ENCODE results near the gene ZNF93.

DNA sequence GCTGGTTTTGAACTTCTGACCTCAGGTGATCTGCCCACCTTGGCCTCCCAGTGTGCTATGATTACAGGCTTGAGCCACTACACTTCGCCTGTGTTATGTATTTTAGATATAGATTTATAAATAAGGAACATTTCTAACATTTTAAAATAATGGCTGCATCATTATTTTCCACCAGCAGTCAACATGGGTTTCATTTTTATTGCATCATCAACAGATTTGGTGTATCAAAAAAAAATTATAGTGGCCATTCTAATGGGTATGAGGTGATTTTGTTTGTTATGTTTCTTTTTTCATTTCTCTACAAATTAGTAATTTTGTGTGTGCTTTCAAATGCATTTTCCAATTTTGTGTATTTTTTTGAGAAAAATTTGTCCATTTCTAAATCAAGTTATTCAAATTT lies 16.2 kb upstream of the ZNF93 start:
- TF ChIP-seq, protein P1, sequence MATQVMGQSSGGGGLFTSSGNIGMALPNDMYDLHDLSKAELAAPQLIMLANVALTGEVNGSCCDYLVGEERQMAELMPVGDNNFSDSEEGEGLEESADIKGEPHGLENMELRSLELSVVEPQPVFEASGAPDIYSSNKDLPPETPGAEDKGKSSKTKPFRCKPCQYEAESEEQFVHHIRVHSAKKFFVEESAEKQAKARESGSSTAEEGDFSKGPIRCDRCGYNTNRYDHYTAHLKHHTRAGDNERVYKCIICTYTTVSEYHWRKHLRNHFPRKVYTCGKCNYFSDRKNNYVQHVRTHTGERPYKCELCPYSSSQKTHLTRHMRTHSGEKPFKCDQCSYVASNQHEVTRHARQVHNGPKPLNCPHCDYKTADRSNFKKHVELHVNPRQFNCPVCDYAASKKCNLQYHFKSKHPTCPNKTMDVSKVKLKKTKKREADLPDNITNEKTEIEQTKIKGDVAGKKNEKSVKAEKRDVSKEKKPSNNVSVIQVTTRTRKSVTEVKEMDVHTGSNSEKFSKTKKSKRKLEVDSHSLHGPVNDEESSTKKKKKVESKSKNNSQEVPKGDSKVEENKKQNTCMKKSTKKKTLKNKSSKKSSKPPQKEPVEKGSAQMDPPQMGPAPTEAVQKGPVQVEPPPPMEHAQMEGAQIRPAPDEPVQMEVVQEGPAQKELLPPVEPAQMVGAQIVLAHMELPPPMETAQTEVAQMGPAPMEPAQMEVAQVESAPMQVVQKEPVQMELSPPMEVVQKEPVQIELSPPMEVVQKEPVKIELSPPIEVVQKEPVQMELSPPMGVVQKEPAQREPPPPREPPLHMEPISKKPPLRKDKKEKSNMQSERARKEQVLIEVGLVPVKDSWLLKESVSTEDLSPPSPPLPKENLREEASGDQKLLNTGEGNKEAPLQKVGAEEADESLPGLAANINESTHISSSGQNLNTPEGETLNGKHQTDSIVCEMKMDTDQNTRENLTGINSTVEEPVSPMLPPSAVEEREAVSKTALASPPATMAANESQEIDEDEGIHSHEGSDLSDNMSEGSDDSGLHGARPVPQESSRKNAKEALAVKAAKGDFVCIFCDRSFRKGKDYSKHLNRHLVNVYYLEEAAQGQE (IDR thresholded peaks at IDR 0.05; ENCODE audit: insufficient read depth in 1 of 2, low read depth in 2 of 2, low read length in 2 of 2), result no peak
- TF ChIP-seq POLR2AphosphoS5 (IDR thresholded peaks at IDR 0.05; ENCODE audit: low read depth, low read length) (no peak), SIN3A (IDR thresholded peaks at IDR 0.05; ENCODE audit: borderline replicate concordance, insufficient read depth, low read length) (no peak), FOXP2 (optimal IDR thresholded peaks at IDR 0.05; ENCODE audit: borderline replicate concordance, extremely low read depth, extremely low read length, insufficient read depth) (no peak), TAF1 (IDR thresholded peaks at IDR 0.05; ENCODE audit: borderline replicate concordance, insufficient read depth, low read length) (no peak)

Data from PFSK-1 (cell line).